Activated CD8-positive, alpha-beta T cell treated with anti-CD3 and anti-CD28 coated beads, Interleukin-2, amount 10 ng/mL, durations not matched to agents 7 days and 5 days (primary cell): ENCODE results near the gene CDK5RAP1. TPM values are rescaled to one million over a fixed set of nuclear protein-coding genes. Genes with fewer than 3 reads are reported as not detected.
"Not testable (repeated sequence)": the region's sequence is repeated elsewhere in the genome, so short reads cannot be mapped to it uniquely, and the experiment has no call there.

Source experiments
- ATAC-seq: fragments of 150-1000 bp; cut with Tn5 transposase; one replicate; pipeline ENCODE4 v1.10.0; 2021; ENCODE audit warnings: moderate library complexity
- CTCF ChIA-PET: fragments of 350-600 bp; sonication (Branson Sonifier 250); formaldehyde crosslinking; loops from one replicate; lab custom pipeline; 2021; ENCODE audit warnings: antibody characterized with exemption; lab: Charles Lee
- POLR2A ChIA-PET: fragments of 350-600 bp; sonication (Branson Sonifier 250); formaldehyde crosslinking; loops from one replicate; lab custom pipeline; 2021; ENCODE audit warnings: antibody characterized with exemption; lab: Charles Lee
- DNase-seq: peaks from one replicate; pipeline ENCODE4 v3.0.0-alpha.2; 2020
- H3K27ac Mint-ChIP-seq: one replicate; pipeline ENCODE4 v1.8.0; 2021; ENCODE audit warnings: mild to moderate bottlenecking, mixed read lengths
- H3K27me3 Mint-ChIP-seq: one replicate; pipeline ENCODE4 v1.8.0; 2021; ENCODE audit warnings: low read depth, mixed read lengths
- H3K36me3 Mint-ChIP-seq: one replicate; pipeline ENCODE4 v1.8.0; 2021; ENCODE audit warnings: low read depth, mixed read lengths
- H3K4me1 Mint-ChIP-seq: one replicate; pipeline ENCODE4 v1.8.0; 2021; ENCODE audit warnings: low read depth, mixed read lengths
- H3K4me3 Mint-ChIP-seq: one replicate; pipeline ENCODE4 v1.8.0; 2021; ENCODE audit warnings: mild to moderate bottlenecking, mixed read lengths
- H3K9me3 Mint-ChIP-seq: one replicate; pipeline ENCODE4 v1.8.0; 2022; ENCODE audit warnings: mixed read lengths; ENCODE audit not compliant: insufficient read depth
- total RNA-seq, 2 experiments: library from RNA; stranded (reverse); gene quantifications; one replicate each; pipeline ENCODE4 v1.2.3, GENCODE V29; 2021

CDK5RAP1 gene
- total RNA-seq, 2 experiments from 2014 or later, result 32.9 to 37.5 TPM

GRCh38 chr20:33394718-33395117, 6.6 kb downstream of the CDK5RAP1 start:
- DNase-seq (no peak), ATAC-seq (no peak)
- CTCF ChIA-PET, result no interaction called here
- POLR2A ChIA-PET, result no interaction called here
- H3K9me3 Mint-ChIP-seq, result no peaks in the 10 kb centered on the region
- peaks cover 40% of the 10 kb centered on the region for H3K36me3 Mint-ChIP-seq
- H3K4me3 Mint-ChIP-seq, result no peak overlapping the region
- H3K4me1 Mint-ChIP-seq, result peaks cover 13% of the 10 kb centered on the region
- no peaks in the 10 kb centered on the region for H3K27me3 Mint-ChIP-seq
- no peak overlapping the region for H3K27ac Mint-ChIP-seq

GRCh38 chr20:33393609-33394008, 7.7 kb downstream of the CDK5RAP1 start:
- ChIA-PET POLR2A (no interaction called here), CTCF (no interaction called here)
- no peaks in the 10 kb centered on the region for H3K9me3 Mint-ChIP-seq
- H3K36me3 Mint-ChIP-seq, result peaks cover 41% of the 10 kb centered on the region
- peaks cover 8% of the 10 kb centered on the region for H3K4me1 Mint-ChIP-seq
- H3K27ac Mint-ChIP-seq, result no peak overlapping the region
- H3K27me3 Mint-ChIP-seq, result no peaks in the 10 kb centered on the region
- ATAC-seq (no peak), DNase-seq (no peak)
- H3K4me3 Mint-ChIP-seq, result no peak overlapping the region

- H3K27ac Mint-ChIP-seq, result no peak overlapping the region
- H3K27me3 Mint-ChIP-seq, result no peaks in the 10 kb centered on the region
- ATAC-seq, result no peak
- peaks cover 41% of the 10 kb centered on the region for H3K36me3 Mint-ChIP-seq
- H3K4me3 Mint-ChIP-seq, result no peak overlapping the region
- CTCF ChIA-PET, result interaction anchor here (0.6 kb wide), 1 partner anchor 10 kb away, joined by 3 read pairs; the partner anchor contains the start of gene CDK5RAP1
- peaks cover 3% of the 10 kb centered on the region for H3K4me1 Mint-ChIP-seq
- no peaks in the 10 kb centered on the region for H3K9me3 Mint-ChIP-seq
- POLR2A ChIA-PET, result no interaction called here
- no peak for DNase-seq
These were observed 9.4 kb downstream of the CDK5RAP1 start for GRCh38 chr20:33391722-33392415.

GRCh38 chr20:33389326-33389725, 12.0 kb downstream of the CDK5RAP1 start:
- H3K4me3 Mint-ChIP-seq, H3K9me3 Mint-ChIP-seq, ATAC-seq, H3K4me1 Mint-ChIP-seq, DNase-seq, POLR2A ChIA-PET, CTCF ChIA-PET, H3K27ac Mint-ChIP-seq, H3K27me3 Mint-ChIP-seq: not testable (repeated sequence)
- peaks cover 43% of the 10 kb centered on the region for H3K36me3 Mint-ChIP-seq

- Mint-ChIP-seq H3K27me3 (no peaks in the 10 kb centered on the region), H3K27ac (no peak overlapping the region), H3K4me3 (no peak overlapping the region), H3K9me3 (no peaks in the 10 kb centered on the region), H3K36me3 (peaks cover 40% of the 10 kb centered on the region), H3K4me1 (peaks cover 3% of the 10 kb centered on the region)
- POLR2A ChIA-PET, result interaction anchor here (0.6 kb wide), 1 partner anchor 268 kb away, joined by 4 read pairs; no protein-coding TSS in a partner anchor
- CTCF ChIA-PET, result no interaction called here
- ATAC-seq (no peak), DNase-seq (no peak)
These were observed 13.1 kb downstream of the CDK5RAP1 start for GRCh38 chr20:33388268-33388667.

GRCh38 chr20:33387177-33387576, 14.1 kb downstream of the CDK5RAP1 start:
- Mint-ChIP-seq H3K4me3 (no peak overlapping the region), H3K9me3 (no peaks in the 10 kb centered on the region), H3K27me3 (no peaks in the 10 kb centered on the region), H3K27ac (no peak overlapping the region), H3K36me3 (peaks cover 35% of the 10 kb centered on the region), H3K4me1 (no peaks in the 10 kb centered on the region)
- ChIA-PET CTCF (interaction anchor here (0.6 kb wide), 1 partner anchor 10 kb away, joined by 3 read pairs; no protein-coding TSS in a partner anchor), POLR2A (no interaction called here)
- no peak for ATAC-seq
- DNase-seq, result no peak

- H3K36me3 Mint-ChIP-seq, result peaks cover 32% of the 10 kb centered on the region
- no peak overlapping the region for H3K27ac Mint-ChIP-seq
- ATAC-seq, result no peak
- DNase-seq, result no peak
- no peaks in the 10 kb centered on the region for H3K27me3 Mint-ChIP-seq
- H3K4me3 Mint-ChIP-seq, result no peak overlapping the region
- no peaks in the 10 kb centered on the region for H3K9me3 Mint-ChIP-seq
- ChIA-PET POLR2A (no interaction called here), CTCF (interaction anchor here (0.6 kb wide), 1 partner anchor 9 kb away, joined by 3 read pairs; no protein-coding TSS in a partner anchor)
- no peaks in the 10 kb centered on the region for H3K4me1 Mint-ChIP-seq
These were observed 14.6 kb downstream of the CDK5RAP1 start for GRCh38 chr20:33386673-33387072.

- no peaks in the 10 kb centered on the region for H3K27me3 Mint-ChIP-seq
- H3K9me3 Mint-ChIP-seq, result no peaks in the 10 kb centered on the region
- no peak for DNase-seq
These were observed 24.0 kb downstream of the CDK5RAP1 start for GRCh38 chr20:33377366-33377765.

GRCh38 chr20:33373735-33374605, 27.3 kb downstream of the CDK5RAP1 start:
- Mint-ChIP-seq H3K27ac (no peak overlapping the region), H3K27me3 (no peaks in the 10 kb centered on the region), H3K9me3 (no peaks in the 10 kb centered on the region), H3K4me3 (no peak overlapping the region), H3K36me3 (peaks cover 53% of the 10 kb centered on the region), H3K4me1 (peaks cover 32% of the 10 kb centered on the region)
- DNase-seq (no peak), ATAC-seq (no peak)
- ChIA-PET CTCF (interaction anchor here (0.6 kb wide), 1 partner anchor 142 kb away, joined by 3 read pairs; no protein-coding TSS in a partner anchor), POLR2A (interaction anchor here (0.8 kb wide), 1 partner anchor 11 kb away, joined by 3 read pairs; no protein-coding TSS in a partner anchor)

More at GRCh38 chr20:33377366-33377765, 24.0 kb downstream of the CDK5RAP1 start:
- H3K4me1 Mint-ChIP-seq, result peaks cover 13% of the 10 kb centered on the region
- ChIA-PET POLR2A (no interaction called here), CTCF (interaction anchor here (0.9 to 1.1 kb wide), 3 partner anchors 10 to 432 kb away, joined by 3 to 4 read pairs (median 3); partner anchors contain the start of gene SNTA1)
- no peak overlapping the region for H3K27ac Mint-ChIP-seq
- H3K4me3 Mint-ChIP-seq, result no peak overlapping the region
- H3K36me3 Mint-ChIP-seq, result peaks cover 49% of the 10 kb centered on the region
- ATAC-seq, result no peak

- H3K27ac Mint-ChIP-seq, result peak overlapping the region; percentile 36
These were observed 28.3 kb downstream of the CDK5RAP1 start for GRCh38 chr20:33372993-33373441.

GRCh38 chr20:33370291-33370690, 31.0 kb downstream of the CDK5RAP1 start:
- POLR2A ChIA-PET, result interaction anchor here (1.2 kb wide), 1 partner anchor 30 kb away, joined by 3 read pairs; no protein-coding TSS in a partner anchor
- H3K9me3 Mint-ChIP-seq, result no peaks in the 10 kb centered on the region
- no peak overlapping the region for H3K4me3 Mint-ChIP-seq
- DNase-seq, result peak; percentile 55
- CTCF ChIA-PET, result no interaction called here
- peaks cover 54% of the 10 kb centered on the region for H3K36me3 Mint-ChIP-seq
- peaks cover 27% of the 10 kb centered on the region for H3K4me1 Mint-ChIP-seq
- H3K27me3 Mint-ChIP-seq, result no peaks in the 10 kb centered on the region
- peak; percentile 56 for ATAC-seq
- peak overlapping the region; percentile 80 for H3K27ac Mint-ChIP-seq

More at GRCh38 chr20:33372993-33373441, 28.3 kb downstream of the CDK5RAP1 start:
- DNase-seq (no peak), ATAC-seq (no peak)
- Mint-ChIP-seq H3K36me3 (peaks cover 45% of the 10 kb centered on the region), H3K4me1 (peaks cover 30% of the 10 kb centered on the region), H3K9me3 (no peaks in the 10 kb centered on the region), H3K27me3 (no peaks in the 10 kb centered on the region), H3K4me3 (no peak overlapping the region)
- CTCF ChIA-PET, result no interaction called here
- POLR2A ChIA-PET, result interaction anchor here (0.8 to 0.9 kb wide), 2 partner anchors 12 to 29 kb away, joined by 3 read pairs; partner anchors contain the start of gene CDK5RAP1
